Measurements from ENCODE around the gene FBXO48. TPM values are rescaled to one million over a fixed set of nuclear protein-coding genes. Genes with fewer than 3 reads are reported as not detected.
"Not testable (repeated sequence)": the region's sequence is repeated elsewhere in the genome, so short reads cannot be mapped to it uniquely, and the experiment has no call there.

FBXO48 gene
- total RNA-seq, 1 experiment from 2014 or later = 0.74 TPM

DNA sequence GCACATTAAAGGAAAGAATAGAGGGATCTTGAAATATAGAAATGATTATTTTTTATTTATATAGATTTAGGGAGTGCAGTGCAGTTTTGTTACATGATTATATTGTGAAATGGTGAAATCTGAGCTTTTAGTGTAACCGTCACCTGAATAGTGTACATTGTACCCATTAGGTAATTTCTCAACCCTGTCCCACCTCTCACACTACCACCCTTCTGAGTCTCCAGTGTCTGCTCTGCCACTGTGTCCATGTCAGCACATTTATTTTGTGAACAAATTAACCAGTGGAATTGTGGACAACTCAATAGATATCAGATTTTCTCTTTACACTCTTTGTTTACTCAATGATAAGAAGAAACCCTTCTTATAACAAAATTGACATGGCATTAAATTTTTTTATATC is 24.5 kb upstream of the FBXO48 start:
- TF ChIP-seq SIN3A (IDR thresholded peaks at IDR 0.05; ENCODE audit: borderline replicate concordance, insufficient read depth, low read depth, low read length) = no peak
- no peak for TF ChIP-seq REST (IDR thresholded peaks at IDR 0.05; ENCODE audit: insufficient read depth in 1 of 2, low read depth in 2 of 2, low read length in 1 of 2)
- TF ChIP-seq, protein P1, sequence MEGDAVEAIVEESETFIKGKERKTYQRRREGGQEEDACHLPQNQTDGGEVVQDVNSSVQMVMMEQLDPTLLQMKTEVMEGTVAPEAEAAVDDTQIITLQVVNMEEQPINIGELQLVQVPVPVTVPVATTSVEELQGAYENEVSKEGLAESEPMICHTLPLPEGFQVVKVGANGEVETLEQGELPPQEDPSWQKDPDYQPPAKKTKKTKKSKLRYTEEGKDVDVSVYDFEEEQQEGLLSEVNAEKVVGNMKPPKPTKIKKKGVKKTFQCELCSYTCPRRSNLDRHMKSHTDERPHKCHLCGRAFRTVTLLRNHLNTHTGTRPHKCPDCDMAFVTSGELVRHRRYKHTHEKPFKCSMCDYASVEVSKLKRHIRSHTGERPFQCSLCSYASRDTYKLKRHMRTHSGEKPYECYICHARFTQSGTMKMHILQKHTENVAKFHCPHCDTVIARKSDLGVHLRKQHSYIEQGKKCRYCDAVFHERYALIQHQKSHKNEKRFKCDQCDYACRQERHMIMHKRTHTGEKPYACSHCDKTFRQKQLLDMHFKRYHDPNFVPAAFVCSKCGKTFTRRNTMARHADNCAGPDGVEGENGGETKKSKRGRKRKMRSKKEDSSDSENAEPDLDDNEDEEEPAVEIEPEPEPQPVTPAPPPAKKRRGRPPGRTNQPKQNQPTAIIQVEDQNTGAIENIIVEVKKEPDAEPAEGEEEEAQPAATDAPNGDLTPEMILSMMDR (IDR thresholded peaks at IDR 0.05) = no peak
- no peak for TF ChIP-seq TCF7L2 (IDR thresholded peaks at IDR 0.05; ENCODE audit: low read depth, low read length)
- H3K9me3 ChIP-seq (ENCODE audit: control insufficient read depth, insufficient read depth, low read depth, low read length) = no peaks in the 10 kb centered on the region
- no TSS peak for BruUV-seq (replicated peaks)
- H3K4me1 ChIP-seq (ENCODE audit: control insufficient read depth, insufficient read depth, low read length) = no peaks in the 10 kb centered on the region
- no peak for DNase-seq (ENCODE audit: low read depth, low spot score)
- no peaks in the 10 kb centered on the region for H3K27me3 ChIP-seq (ENCODE audit: control insufficient read depth, insufficient read depth, low read length)
- ChIA-PET POLR2A (no interaction called here), CTCF (no interaction called here)
- in situ Hi-C loops (cut with HindIII; ENCODE audit: low pct_unique_long_range_greater_than_20kb, low sequenced_read_pairs) = no loop called here
- no peak overlapping the region for H3K4me3 ChIP-seq (ENCODE audit: low read depth in 2 of 2, low read length in 2 of 2)
- intact Hi-C loops (cut with micrococcal nuclease; ENCODE audit: unreplicated experiment) = no loop called here
- H3K27ac ChIP-seq (ENCODE audit: low read length) = no peak overlapping the region
- no peak for ATAC-seq
- H3K36me3 ChIP-seq (ENCODE audit: control insufficient read depth, insufficient read depth, low read length) = no peaks in the 10 kb centered on the region

DNA sequence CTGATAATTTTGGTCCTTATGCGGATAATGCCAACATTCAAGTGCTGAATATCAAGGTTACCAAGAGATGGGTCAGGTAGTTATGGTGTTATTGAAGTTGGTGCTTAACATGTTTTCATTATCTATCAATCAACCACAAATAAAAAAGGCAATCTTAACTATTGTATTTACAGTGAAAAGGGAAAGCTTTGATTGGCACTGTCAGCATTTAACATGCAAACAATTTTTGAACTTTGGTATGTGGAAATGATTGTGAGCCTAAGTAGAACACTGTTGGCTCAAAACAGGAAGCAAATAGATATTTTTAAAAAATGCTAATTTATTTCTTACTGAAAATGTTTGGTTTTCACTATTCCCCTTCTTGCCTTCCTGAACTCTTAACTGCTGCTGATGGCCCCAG is 22.2 kb upstream of the FBXO48 start:
- intact Hi-C loops (cut with micrococcal nuclease; ENCODE audit: unreplicated experiment) = loop anchor here (5.0 kb wide), 1 partner anchor 223 kb away; no protein-coding TSS in a partner anchor
- DNase-seq (ENCODE audit: low read depth, low spot score) (no peak), ATAC-seq (no peak)
- Histone ChIP-seq H3K36me3 (ENCODE audit: control insufficient read depth, insufficient read depth, low read length) (no peaks in the 10 kb centered on the region), H3K27ac (ENCODE audit: low read length) (no peak overlapping the region), H3K27me3 (ENCODE audit: control insufficient read depth, insufficient read depth, low read length) (no peaks in the 10 kb centered on the region), H3K4me1 (ENCODE audit: control insufficient read depth, insufficient read depth, low read length) (no peaks in the 10 kb centered on the region), H3K9me3 (ENCODE audit: control insufficient read depth, insufficient read depth, low read depth, low read length) (no peaks in the 10 kb centered on the region), H3K4me3 (ENCODE audit: low read depth in 2 of 2, low read length in 2 of 2) (no peak overlapping the region)
- in situ Hi-C loops (cut with HindIII; ENCODE audit: low pct_unique_long_range_greater_than_20kb, low sequenced_read_pairs) = no loop called here
- no peak for TF ChIP-seq POLR2AphosphoS5 (IDR thresholded peaks at IDR 0.05; ENCODE audit: low read depth, low read length)
- no peak for TF ChIP-seq REST (IDR thresholded peaks at IDR 0.05; ENCODE audit: insufficient read depth in 1 of 2, low read depth in 2 of 2, low read length in 1 of 2)
- TF ChIP-seq, protein P1 (IDR thresholded peaks at IDR 0.05) = no peak
- no peak for TF ChIP-seq SIN3A (IDR thresholded peaks at IDR 0.05; ENCODE audit: borderline replicate concordance, insufficient read depth, low read depth, low read length)
- TF ChIP-seq TCF7L2 (IDR thresholded peaks at IDR 0.05; ENCODE audit: low read depth, low read length) = no peak
- POLR2A ChIA-PET = no interaction called here
- CTCF ChIA-PET = no interaction called here
- BruUV-seq (replicated peaks) = no TSS peak

- H3K4me3 ChIP-seq (ENCODE audit: low read depth in 2 of 2, low read length in 2 of 2); DNase-seq (ENCODE audit: low read depth, low spot score); H3K4me1 ChIP-seq (ENCODE audit: control insufficient read depth, insufficient read depth, low read length); H3K27ac ChIP-seq (ENCODE audit: low read length); H3K27me3 ChIP-seq (ENCODE audit: control insufficient read depth, insufficient read depth, low read length); H3K9me3 ChIP-seq (ENCODE audit: control insufficient read depth, insufficient read depth, low read depth, low read length); H3K36me3 ChIP-seq (ENCODE audit: control insufficient read depth, insufficient read depth, low read length); BruUV-seq (replicated peaks); POLR2A ChIA-PET; in situ Hi-C loops (cut with HindIII; ENCODE audit: low pct_unique_long_range_greater_than_20kb, low sequenced_read_pairs); ATAC-seq: not testable (repeated sequence)
- CTCF ChIA-PET = interaction anchor here (0.6 to 1.4 kb wide), 4 partner anchors 21 to 437 kb away, joined by 5 to 11 read pairs (median 8); partner anchors contain the start of genes APLF and FBXO48
- intact Hi-C loops (cut with micrococcal nuclease; ENCODE audit: unreplicated experiment) = loop anchor here (5.0 kb wide), 1 partner anchor 224 kb away; no protein-coding TSS in a partner anchor
Observed at GRCh38 chr2:68488605-68489004, 21.5 kb upstream of the FBXO48 start.

Data from Panc1 (cell line).